ENCODE measurements around the gene SSR1.

SSR1 gene

GRCh38 chr6:7238526-7238899 is 74.5 kb downstream of the SSR1 start:
- H3K4me3 ChIP-seq (ENCODE audit: insufficient read length, low read depth): no peak overlapping the region
- no peaks in the 10 kb centered on the region for H3K9me3 ChIP-seq (ENCODE audit: insufficient read depth, low read length)
- no peak overlapping the region for H3K9ac ChIP-seq (ENCODE audit: insufficient read length, low read depth)
- peaks cover 50% of the 10 kb centered on the region for H3K36me3 ChIP-seq (ENCODE audit: insufficient read depth, insufficient read length, low read length)
- no peaks in the 10 kb centered on the region for H3K27me3 ChIP-seq (ENCODE audit: insufficient read depth, insufficient read length)
- TF ChIP-seq YY1 (IDR thresholded peaks at IDR 0.05; ENCODE audit: insufficient read depth, insufficient read length) (no peak), ZNF274 (IDR thresholded peaks at IDR 0.05; ENCODE audit: low read depth, low read length) (no peak), SUZ12 (IDR thresholded peaks at IDR 0.05; ENCODE audit: extremely low read depth, insufficient read depth, insufficient read length) (no peak)
- no peak for DNase-seq (ENCODE audit: low read depth, low spot score)
- H3K4me1 ChIP-seq (ENCODE audit: insufficient read depth, insufficient read length): no peaks in the 10 kb centered on the region

- Histone ChIP-seq H3K4me1 (ENCODE audit: insufficient read depth, insufficient read length) (no peaks in the 10 kb centered on the region), H3K9me3 (ENCODE audit: insufficient read depth, low read length) (no peaks in the 10 kb centered on the region), H3K9ac (ENCODE audit: insufficient read length, low read depth) (no peak overlapping the region), H3K27me3 (ENCODE audit: insufficient read depth, insufficient read length) (no peaks in the 10 kb centered on the region), H3K36me3 (ENCODE audit: insufficient read depth, insufficient read length, low read length) (peaks cover 52% of the 10 kb centered on the region), H3K4me3 (ENCODE audit: insufficient read length, low read depth) (no peak overlapping the region)
- TF ChIP-seq SUZ12 (IDR thresholded peaks at IDR 0.05; ENCODE audit: extremely low read depth, insufficient read depth, insufficient read length) (no peak), YY1 (IDR thresholded peaks at IDR 0.05; ENCODE audit: insufficient read depth, insufficient read length) (no peak), ZNF274 (IDR thresholded peaks at IDR 0.05; ENCODE audit: low read depth, low read length) (no peak)
- no peak for DNase-seq (ENCODE audit: low read depth, low spot score)
These were observed 75.3 kb downstream of the SSR1 start for GRCh38 chr6:7237653-7238188.

GRCh38 chr6:7236306-7237209 is 76.4 kb downstream of the SSR1 start:
- no peaks in the 10 kb centered on the region for H3K9me3 ChIP-seq (ENCODE audit: insufficient read depth, low read length)
- no peak overlapping the region for H3K9ac ChIP-seq (ENCODE audit: insufficient read length, low read depth)
- no peak overlapping the region for H3K4me3 ChIP-seq (ENCODE audit: insufficient read length, low read depth)
- H3K4me1 ChIP-seq (ENCODE audit: insufficient read depth, insufficient read length): no peaks in the 10 kb centered on the region
- DNase-seq (ENCODE audit: low read depth, low spot score): no peak
- no peaks in the 10 kb centered on the region for H3K27me3 ChIP-seq (ENCODE audit: insufficient read depth, insufficient read length)
- TF ChIP-seq SUZ12 (IDR thresholded peaks at IDR 0.05; ENCODE audit: extremely low read depth, insufficient read depth, insufficient read length) (no peak), ZNF274 (IDR thresholded peaks at IDR 0.05; ENCODE audit: low read depth, low read length) (no peak), YY1 (IDR thresholded peaks at IDR 0.05; ENCODE audit: insufficient read depth, insufficient read length) (no peak)
- H3K36me3 ChIP-seq (ENCODE audit: insufficient read depth, insufficient read length, low read length): peaks cover 57% of the 10 kb centered on the region

- Histone ChIP-seq H3K4me1 (ENCODE audit: insufficient read depth, insufficient read length) (no peaks in the 10 kb centered on the region), H3K9me3 (ENCODE audit: insufficient read depth, low read length) (no peaks in the 10 kb centered on the region), H3K4me3 (ENCODE audit: insufficient read length, low read depth) (no peak overlapping the region), H3K27me3 (ENCODE audit: insufficient read depth, insufficient read length) (no peaks in the 10 kb centered on the region), H3K9ac (ENCODE audit: insufficient read length, low read depth) (no peak overlapping the region), H3K36me3 (ENCODE audit: insufficient read depth, insufficient read length, low read length) (peaks cover 61% of the 10 kb centered on the region)
- DNase-seq (ENCODE audit: low read depth, low spot score): no peak
- TF ChIP-seq YY1 (IDR thresholded peaks at IDR 0.05; ENCODE audit: insufficient read depth, insufficient read length) (no peak), ZNF274 (IDR thresholded peaks at IDR 0.05; ENCODE audit: low read depth, low read length) (no peak), SUZ12 (IDR thresholded peaks at IDR 0.05; ENCODE audit: extremely low read depth, insufficient read depth, insufficient read length) (no peak)
These were observed 77.2 kb downstream of the SSR1 start for GRCh38 chr6:7235712-7236305.

- Histone ChIP-seq H3K4me1 (ENCODE audit: insufficient read depth, insufficient read length) (no peaks in the 10 kb centered on the region), H3K27me3 (ENCODE audit: insufficient read depth, insufficient read length) (no peaks in the 10 kb centered on the region), H3K9me3 (ENCODE audit: insufficient read depth, low read length) (no peaks in the 10 kb centered on the region), H3K9ac (ENCODE audit: insufficient read length, low read depth) (no peak overlapping the region), H3K36me3 (ENCODE audit: insufficient read depth, insufficient read length, low read length) (peaks cover 65% of the 10 kb centered on the region), H3K4me3 (ENCODE audit: insufficient read length, low read depth) (no peak overlapping the region)
- no peak for TF ChIP-seq ZNF274 (IDR thresholded peaks at IDR 0.05; ENCODE audit: low read depth, low read length)
- no peak for DNase-seq (ENCODE audit: low read depth, low spot score)
These were observed 78.5 kb downstream of the SSR1 start for GRCh38 chr6:7234547-7234946.

GRCh38 chr6:7232351-7232750 is 80.6 kb downstream of the SSR1 start:
- Histone ChIP-seq H3K4me3 (ENCODE audit: insufficient read length, low read depth) (no peak overlapping the region), H3K4me1 (ENCODE audit: insufficient read depth, insufficient read length) (no peaks in the 10 kb centered on the region), H3K36me3 (ENCODE audit: insufficient read depth, insufficient read length, low read length) (peaks cover 72% of the 10 kb centered on the region), H3K9me3 (ENCODE audit: insufficient read depth, low read length) (no peaks in the 10 kb centered on the region), H3K9ac (ENCODE audit: insufficient read length, low read depth) (no peak overlapping the region), H3K27me3 (ENCODE audit: insufficient read depth, insufficient read length) (no peaks in the 10 kb centered on the region)
- TF ChIP-seq SUZ12 (IDR thresholded peaks at IDR 0.05; ENCODE audit: extremely low read depth, insufficient read depth, insufficient read length): no peak
- TF ChIP-seq ZNF274 (IDR thresholded peaks at IDR 0.05; ENCODE audit: low read depth, low read length): no peak
- TF ChIP-seq YY1 (IDR thresholded peaks at IDR 0.05; ENCODE audit: insufficient read depth, insufficient read length): no peak
- DNase-seq (ENCODE audit: low read depth, low spot score): no peak

GRCh38 chr6:7230956-7231713 is 81.9 kb downstream of the SSR1 start:
- peaks cover 77% of the 10 kb centered on the region for H3K36me3 ChIP-seq (ENCODE audit: insufficient read depth, insufficient read length, low read length)
- no peak for DNase-seq (ENCODE audit: low read depth, low spot score)
- TF ChIP-seq ZNF274 (IDR thresholded peaks at IDR 0.05; ENCODE audit: low read depth, low read length) (no peak), YY1 (IDR thresholded peaks at IDR 0.05; ENCODE audit: insufficient read depth, insufficient read length) (no peak), SUZ12 (IDR thresholded peaks at IDR 0.05; ENCODE audit: extremely low read depth, insufficient read depth, insufficient read length) (no peak)
- no peaks in the 10 kb centered on the region for H3K27me3 ChIP-seq (ENCODE audit: insufficient read depth, insufficient read length)
- H3K4me3 ChIP-seq (ENCODE audit: insufficient read length, low read depth): no peak overlapping the region
- H3K4me1 ChIP-seq (ENCODE audit: insufficient read depth, insufficient read length): no peaks in the 10 kb centered on the region
- no peak overlapping the region for H3K9ac ChIP-seq (ENCODE audit: insufficient read length, low read depth)
- H3K9me3 ChIP-seq (ENCODE audit: insufficient read depth, low read length): no peaks in the 10 kb centered on the region
